Stomach (tissue), 9 donors: Measurements from ENCODE around the gene PDE4B. TPM values are rescaled to one million over a fixed set of nuclear protein-coding genes. Genes with fewer than 3 reads are reported as not detected.
A peak's percentile ranks its signal among the peaks of the same experiment; 100 is the strongest.

Experiments
- DNase-seq, 2 donors: peaks; one replicate each; pipeline versions ENCODE4 v3.0.0 to v3.0.0-alpha.2; 2013 to 2019
- H3K27ac ChIP-seq, 5 donors: fragments of 200-600 bp in 4 of 5; sonication (generic) in 4 of 5; one replicate each; pipeline ENCODE4 v1.5.1; 2013 to 2019; ENCODE audit warnings: mild to moderate bottlenecking in 1 of 5, moderate library complexity in 1 of 5
- H3K27me3 ChIP-seq, 3 donors: fragments of 200-600 bp; sonication (generic); one replicate each; pipeline ENCODE4 v1.5.1; 2017 to 2019; ENCODE audit warnings: mixed run types in 1 of 3
- H3K36me3 ChIP-seq, 4 donors: fragments of 200-600 bp; sonication (generic); 1 replicate in 3 of 4; 2 replicates in 1 of 4; pipeline ENCODE4 v1.5.1; 2016 to 2019
- H3K4me1 ChIP-seq, 4 donors: fragments of 200-600 bp; sonication (generic); one replicate each; pipeline ENCODE4 v1.5.1; 2016 to 2019
- H3K4me3 ChIP-seq, 4 donors: fragments of 200-600 bp; sonication (generic) in 3 of 4; one replicate each; pipeline ENCODE4 v1.5.1; 2016 to 2019; ENCODE audit warnings: mild to moderate bottlenecking in 1 of 4
- H3K9me3 ChIP-seq, 4 donors: fragments of 200-600 bp; sonication (generic); one replicate each; pipeline ENCODE4 v1.5.1; 2016 to 2019
- CTCF ChIP-seq, 7 experiments: fragments of 450-650 bp in 4 of 7; fragments of 200-600 bp in 3 of 7; sonication (generic) in 3 of 7; IDR thresholded peaks; one replicate each; pipeline ENCODE4 v1.5.1; 2016 to 2019; ENCODE audit warnings: antibody characterized with exemption in 7 of 7, control low read depth in 2 of 7, mild to moderate bottlenecking in 1 of 7
- EP300 ChIP-seq: sonication (generic); formaldehyde crosslinking; IDR thresholded peaks from one replicate; pipeline ENCODE4 v1.6.1; 2017; ENCODE audit warnings: antibody characterized with exemption
- POLR2A ChIP-seq, 4 donors: fragments of 450-650 bp; IDR thresholded peaks; one replicate each; pipeline ENCODE4 v1.6.1; 2016; ENCODE audit warnings: antibody characterized with exemption in 4 of 4, control low read depth in 2 of 4, mild to moderate bottlenecking in 1 of 4, moderate library complexity in 1 of 4
- POLR2AphosphoS5 ChIP-seq, 3 donors: sonication (generic); formaldehyde crosslinking; IDR thresholded peaks; one replicate each; pipeline ENCODE4 v1.6.1; 2016; ENCODE audit warnings: antibody characterized with exemption in 3 of 3
- WGBS, 5 donors: extraction: QIAGEN DNeasy Blood & Tissue Kit in 3 of 5; methylation state at CpG; one replicate each; pipeline versions ENCODE4 v1.1.5 to v1.1.7; 2013 to 2018; 5-methylcytosine and 5-hydroxymethylcytosine counted together
- intact Hi-C: fragments of 100-400 bp; cut with DNase I; formaldehyde crosslinking; loops from one replicate; pipeline ENCODE4 v1.15.1; 2023; ENCODE audit warnings: low total_unique reads
- polyA plus RNA-seq, 3 donors: library from polyadenylated mRNA; stranded (reverse); fragments of 200-250 nt; gene quantifications; one replicate each; pipeline ENCODE4 v1.2.3, GENCODE V29; 2013
- total RNA-seq, 5 donors: library from RNA; depleted of rRNA; stranded (reverse); fragments of >200 nt; gene quantifications; one replicate each; pipeline versions ENCODE4 v1.1.0 to v1.2.3, GENCODE V29; 2014 to 2016
- donor health status: healthy with polysubstance abuse.
- donor health status: Bipolar disorder and iron deficiency.
- donor health status: healthy.

Gene PDE4B
- total and polyA plus RNA-seq, 8 donors = 0.45 to 34.3 (median 3.2) TPM

GRCh38 chr1:65948609-65949229, 156.0 kb downstream of the PDE4B start:
- intact Hi-C loops = no loop called here
- 68 to 88% (median 82%) methylated on average over 6 to 7 of the region's 7 CpGs for WGBS, 5 donors
- Histone ChIP-seq H3K9me3 (no peaks in the 10 kb centered on the region), H3K27me3 (no peaks in the 10 kb centered on the region), H3K4me1 (peaks cover 0 to 13% (median 5%) of the 10 kb centered on the region in 4 donors), H3K27ac (no peak overlapping the region), H3K36me3 (no peaks in the 10 kb centered on the region), H3K4me3 (no peak overlapping the region)
- no peak for DNase-seq
- TF ChIP-seq CTCF (IDR thresholded peaks at IDR 0.05) (no peak), POLR2AphosphoS5 (IDR thresholded peaks at IDR 0.05) (no peak), EP300 (no peak), POLR2A (IDR thresholded peaks at IDR 0.05) (no peak)

GRCh38 chr1:65949230-65949626, 156.5 kb downstream of the PDE4B start:
- H3K9me3 ChIP-seq = no peaks in the 10 kb centered on the region
- 47 to 52% (median 52%) methylated on average over 2 of the region's 2 CpGs for WGBS, 5 donors
- no peak overlapping the region for H3K4me3 ChIP-seq
- intact Hi-C loops = no loop called here
- H3K36me3 ChIP-seq = no peaks in the 10 kb centered on the region
- H3K4me1 ChIP-seq = peaks cover 0 to 13% (median 5%) of the 10 kb centered on the region in 4 donors
- H3K27ac ChIP-seq = no peak overlapping the region
- no peak for TF ChIP-seq POLR2AphosphoS5 (IDR thresholded peaks at IDR 0.05)
- TF ChIP-seq POLR2A (IDR thresholded peaks at IDR 0.05) = no peak
- TF ChIP-seq EP300 = no peak
- TF ChIP-seq CTCF (IDR thresholded peaks at IDR 0.05) = no peak
- no peaks in the 10 kb centered on the region for H3K27me3 ChIP-seq
- peak in 1 of 2 donors; percentile 31 for DNase-seq

- TF ChIP-seq CTCF (IDR thresholded peaks at IDR 0.05) (no peak), POLR2A (IDR thresholded peaks at IDR 0.05) (no peak), EP300 (no peak), POLR2AphosphoS5 (IDR thresholded peaks at IDR 0.05) (no peak)
- Histone ChIP-seq H3K4me1 (peaks cover 0 to 13% (median 5%) of the 10 kb centered on the region in 4 donors), H3K36me3 (no peaks in the 10 kb centered on the region), H3K27me3 (no peaks in the 10 kb centered on the region), H3K27ac (no peak overlapping the region), H3K9me3 (no peaks in the 10 kb centered on the region), H3K4me3 (no peak overlapping the region)
- WGBS, 5 donors = 25 to 57% (median 40%) methylated on average over 3 of the region's 3 CpGs
- DNase-seq = no peak
- intact Hi-C loops = loop anchor here (10.0 kb wide), 1 partner anchor 495 kb away; no protein-coding TSS in a partner anchor
Measured at GRCh38 chr1:65949933-65950332, 157.2 kb downstream of the PDE4B start.

- WGBS, 5 donors = 61 to 71% (median 68%) methylated on average over 3 of the region's 3 CpGs
- H3K27ac ChIP-seq = no peak overlapping the region
- H3K36me3 ChIP-seq = no peaks in the 10 kb centered on the region
- peaks cover 0 to 13% (median 5%) of the 10 kb centered on the region in 4 donors for H3K4me1 ChIP-seq
- H3K9me3 ChIP-seq = no peaks in the 10 kb centered on the region
- TF ChIP-seq POLR2A (IDR thresholded peaks at IDR 0.05) = no peak
- TF ChIP-seq EP300 = no peak
- TF ChIP-seq CTCF (IDR thresholded peaks at IDR 0.05) = no peak
- TF ChIP-seq POLR2AphosphoS5 (IDR thresholded peaks at IDR 0.05) = no peak
- DNase-seq = no peak
- H3K4me3 ChIP-seq = no peak overlapping the region
- no peaks in the 10 kb centered on the region for H3K27me3 ChIP-seq
- intact Hi-C loops = loop anchor here (10.0 kb wide), 1 partner anchor 492 kb away; no protein-coding TSS in a partner anchor
Measured at GRCh38 chr1:65952696-65953095, 160.0 kb downstream of the PDE4B start.
